GM19397 (cell line): Measurements from ENCODE around the gene LLCFC1.
"Not testable (repeated sequence)": the region's sequence is repeated elsewhere in the genome, so short reads cannot be mapped to it uniquely, and the experiment has no call there.

Experiments
- ATAC-seq: cut with Tn5 transposase; IDR thresholded peaks from one replicate; pipeline ENCODE4 v1.9.1; 2021; ENCODE audit warnings: mild to moderate bottlenecking, moderate library complexity; ENCODE audit not compliant: unreplicated experiment

The LLCFC1 gene

DNA sequence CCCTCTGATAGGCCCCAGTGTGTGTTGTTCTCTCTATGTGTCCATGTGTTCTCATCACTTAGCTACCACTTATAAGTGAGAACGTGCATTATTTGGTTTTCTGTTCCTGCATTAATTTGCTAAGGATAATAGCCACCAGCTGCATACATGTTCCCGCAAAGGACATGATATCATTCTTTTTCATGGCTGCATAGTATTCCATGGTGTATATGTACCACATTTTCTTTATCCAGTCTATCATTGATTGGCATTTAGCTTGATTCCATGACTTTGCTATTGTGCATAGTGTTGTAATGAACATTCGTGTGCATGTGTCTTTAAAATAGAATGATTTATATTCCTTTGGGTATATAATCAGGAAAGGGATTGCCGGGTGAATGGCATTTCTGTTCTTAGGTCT lies 39.1 kb downstream of the LLCFC1 start:
- ATAC-seq: not testable (repeated sequence)

DNA sequence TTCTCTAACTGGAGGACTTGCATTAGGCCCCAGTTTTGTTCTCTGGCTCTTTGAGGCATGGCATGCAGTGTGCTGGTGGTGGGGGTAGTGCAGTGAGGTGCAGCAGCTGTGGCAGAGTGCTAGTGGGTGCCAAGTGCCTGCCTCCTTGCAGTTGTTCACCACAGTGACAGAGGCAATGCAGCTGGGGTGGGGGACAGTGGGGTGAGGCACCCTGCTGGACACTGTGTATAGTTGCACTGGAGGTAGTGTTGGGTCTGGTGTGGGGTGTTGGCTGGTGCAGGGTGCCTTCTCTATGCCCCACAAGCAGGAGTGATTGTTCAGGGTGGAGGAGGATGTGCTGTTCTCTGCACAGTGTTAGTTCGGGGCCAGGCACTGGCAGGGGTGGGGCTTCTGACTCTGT lies 44.5 kb downstream of the LLCFC1 start:
- ATAC-seq: no peak

DNA sequence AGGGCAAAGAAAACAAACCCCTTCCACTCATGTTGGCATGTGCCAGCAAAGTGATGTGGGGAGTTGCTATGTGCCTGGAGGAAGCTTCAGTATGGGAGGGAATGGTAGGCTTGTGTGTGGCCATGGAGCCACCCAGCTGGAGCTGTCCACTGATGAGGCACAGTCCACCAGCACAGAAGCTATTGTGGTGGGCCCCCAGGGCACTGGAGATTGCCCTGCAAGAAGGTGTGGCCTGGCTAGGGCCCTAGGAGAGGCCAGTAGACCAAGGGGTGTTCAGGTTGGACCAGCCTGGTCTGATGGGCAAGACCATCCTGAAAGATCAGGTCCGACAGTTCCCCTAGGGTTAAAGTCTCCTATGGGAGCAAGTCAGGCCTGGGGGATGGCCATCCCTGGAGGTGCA lies 45.0 kb downstream of the LLCFC1 start:
- ATAC-seq: no peak
